Right atrium auricular region (tissue), 2 donors: ENCODE results near the gene AUNIP. TPM values are rescaled to one million over a fixed set of nuclear protein-coding genes. Genes with fewer than 3 reads are reported as not detected.

Source experiments
- DNase-seq: peaks from one replicate; pipeline ENCODE4 v3.0.0-alpha.2; 2019; ENCODE audit warnings: low spot score
- H3K27ac ChIP-seq, 2 donors: fragments of 200-600 bp; sonication (generic); 1 replicate in 1 of 2; 2 replicates in 1 of 2; pipeline ENCODE4 v1.5.1; 2016 to 2019
- H3K27me3 ChIP-seq, 2 donors: fragments of 200-600 bp; sonication (generic); one replicate each; pipeline versions ENCODE4 v1.5.1 to v1.6.0; 2017 to 2019
- H3K36me3 ChIP-seq: fragments of 200-600 bp; sonication (generic); one replicate; pipeline ENCODE4 v1.5.1; 2016
- H3K4me1 ChIP-seq, 2 donors: fragments of 200-600 bp; sonication (generic); one replicate each; pipeline versions ENCODE4 v1.5.1 to v1.6.0; 2017 to 2019
- H3K4me3 ChIP-seq, 2 donors: fragments of 200-600 bp; sonication (generic); 1 replicate in 1 of 2; 2 replicates in 1 of 2; pipeline ENCODE4 v1.5.1; 2017 to 2019; ENCODE audit warnings: mild to moderate bottlenecking in 1 of 2, moderate library complexity in 1 of 2
- H3K9me3 ChIP-seq, 2 donors: fragments of 200-600 bp; sonication (generic); one replicate each; pipeline ENCODE4 v1.5.1; 2019
- CTCF ChIP-seq, 2 donors: fragments of 200-600 bp; sonication (generic); IDR thresholded peaks; one replicate each; pipeline ENCODE4 v1.5.1; 2019; ENCODE audit warnings: antibody characterized with exemption in 2 of 2
- total RNA-seq, 2 donors: library from RNA; depleted of rRNA; stranded (reverse); fragments of >200 nt; gene quantifications; one replicate each; pipeline ENCODE4 v1.1.0, GENCODE V29; 2016

Gene AUNIP
- total RNA-seq, 2 donors from 2014 or later, result not detected

- no peaks in the 10 kb centered on the region for H3K36me3 ChIP-seq
- no peaks in the 10 kb centered on the region for H3K27me3 ChIP-seq
- H3K4me3 ChIP-seq, result no peak overlapping the region
- TF ChIP-seq CTCF (IDR thresholded peaks at IDR 0.05), result no peak
- H3K9me3 ChIP-seq, result no peaks in the 10 kb centered on the region
- H3K27ac ChIP-seq, result no peak overlapping the region
- H3K4me1 ChIP-seq, result peaks cover 0 to 15% of the 10 kb centered on the region in 2 donors
- no peak for DNase-seq
These were observed 3.7 kb upstream of the AUNIP start for GRCh38 chr1:25862785-25863485.

- TF ChIP-seq CTCF (IDR thresholded peaks at IDR 0.05), result no peak
- Histone ChIP-seq H3K9me3 (no peaks in the 10 kb centered on the region), H3K27ac (no peak overlapping the region), H3K36me3 (no peaks in the 10 kb centered on the region), H3K4me1 (peaks cover 0 to 15% of the 10 kb centered on the region in 2 donors), H3K27me3 (no peaks in the 10 kb centered on the region), H3K4me3 (no peak overlapping the region)
- DNase-seq, result no peak
These were observed 2.3 kb upstream of the AUNIP start for GRCh38 chr1:25861316-25862286.

GRCh38 chr1:25858494-25858893 is 763 bp downstream of the AUNIP start:
- DNase-seq, result no peak
- TF ChIP-seq CTCF (IDR thresholded peaks at IDR 0.05), result no peak
- H3K4me1 ChIP-seq, result peaks cover 0 to 15% of the 10 kb centered on the region in 2 donors
- H3K27me3 ChIP-seq, result no peaks in the 10 kb centered on the region
- no peaks in the 10 kb centered on the region for H3K36me3 ChIP-seq
- no peak overlapping the region for H3K27ac ChIP-seq
- peak overlapping the region in 1 of 2 donors; percentile 50 for H3K4me3 ChIP-seq
- no peaks in the 10 kb centered on the region for H3K9me3 ChIP-seq

- no peak for TF ChIP-seq CTCF (IDR thresholded peaks at IDR 0.05)
- Histone ChIP-seq H3K9me3 (no peaks in the 10 kb centered on the region), H3K27me3 (no peaks in the 10 kb centered on the region), H3K27ac (no peak overlapping the region), H3K36me3 (no peaks in the 10 kb centered on the region), H3K4me1 (peaks cover 0 to 15% of the 10 kb centered on the region in 2 donors), H3K4me3 (no peak overlapping the region)
- no peak for DNase-seq
These were observed 2.4 kb downstream of the AUNIP start for GRCh38 chr1:25856856-25857255.

GRCh38 chr1:25854554-25854953 is 4.7 kb downstream of the AUNIP start:
- H3K27ac ChIP-seq, result no peak overlapping the region
- H3K4me3 ChIP-seq, result no peak overlapping the region
- peaks cover 0 to 10% of the 10 kb centered on the region in 2 donors for H3K4me1 ChIP-seq
- H3K9me3 ChIP-seq, result no peaks in the 10 kb centered on the region
- H3K27me3 ChIP-seq, result no peaks in the 10 kb centered on the region
- DNase-seq, result no peak
- TF ChIP-seq CTCF (IDR thresholded peaks at IDR 0.05), result no peak
- H3K36me3 ChIP-seq, result no peaks in the 10 kb centered on the region
